ENCODE data around the gene CBFA2T3.

Gene CBFA2T3

DNA sequence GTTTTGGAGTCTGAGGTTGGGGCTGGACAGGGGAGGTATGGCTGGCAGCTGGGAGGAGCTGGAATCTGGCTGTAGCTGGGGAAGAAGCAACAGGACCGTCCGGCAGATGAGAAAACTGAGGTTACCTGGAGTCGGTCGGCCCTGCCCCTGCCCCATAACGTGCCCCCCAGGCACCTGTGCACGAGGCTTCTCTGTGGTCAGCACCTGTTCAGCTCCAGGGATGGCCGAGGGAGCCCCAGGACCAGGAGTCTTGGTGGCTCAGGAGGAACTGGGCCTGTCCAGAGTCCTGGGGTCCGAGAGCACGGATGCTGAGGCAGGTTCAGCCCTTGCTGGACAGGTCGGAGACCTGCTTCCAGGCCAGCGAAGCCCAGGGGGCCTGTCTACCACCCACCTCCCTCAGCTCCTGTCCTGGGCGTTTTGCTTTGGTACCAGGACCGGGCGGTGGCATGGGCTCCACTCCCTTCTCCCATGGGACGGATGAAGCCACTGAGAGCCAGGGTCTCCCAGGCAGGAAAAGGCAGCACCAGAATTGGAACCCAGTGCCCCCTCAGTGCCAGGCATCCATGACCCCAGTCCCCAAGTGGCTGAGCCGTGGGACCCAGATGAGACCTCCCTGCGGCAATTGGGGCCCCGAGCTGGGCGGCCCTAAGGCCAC, 17.1 kb upstream of the CBFA2T3 start:
- Histone ChIP-seq H3K36me3 (ENCODE audit: insufficient read depth, low read length) (no peaks in the 10 kb centered on the region), H3K9me3 (ENCODE audit: insufficient read depth, low read length, severe bottlenecking) (peaks cover 17% of the 10 kb centered on the region), H3K4me1 (ENCODE audit: insufficient read depth, low read length) (peaks cover 19% of the 10 kb centered on the region), H3K4me2 (ENCODE audit: insufficient read depth, low read length) (no peak overlapping the region), H3K27me3 (ENCODE audit: insufficient read depth, low read length, poor library complexity) (no peaks in the 10 kb centered on the region), H3K4me3 (ENCODE audit: low read depth in 1 of 2, low read length in 2 of 2) (no peak overlapping the region), H3K27ac (ENCODE audit: low read length) (peak overlapping the region; percentile 66), H3K79me2 (ENCODE audit: insufficient read depth, low read length) (no peaks in the 10 kb centered on the region), H2AFZ (ENCODE audit: low read depth, low read length) (no peak overlapping the region), H3K9ac (ENCODE audit: low read depth, low read length) (no peak overlapping the region), H4K20me1 (ENCODE audit: insufficient read depth, low read length) (no peaks in the 10 kb centered on the region)
- TF ChIP-seq, protein P1, sequence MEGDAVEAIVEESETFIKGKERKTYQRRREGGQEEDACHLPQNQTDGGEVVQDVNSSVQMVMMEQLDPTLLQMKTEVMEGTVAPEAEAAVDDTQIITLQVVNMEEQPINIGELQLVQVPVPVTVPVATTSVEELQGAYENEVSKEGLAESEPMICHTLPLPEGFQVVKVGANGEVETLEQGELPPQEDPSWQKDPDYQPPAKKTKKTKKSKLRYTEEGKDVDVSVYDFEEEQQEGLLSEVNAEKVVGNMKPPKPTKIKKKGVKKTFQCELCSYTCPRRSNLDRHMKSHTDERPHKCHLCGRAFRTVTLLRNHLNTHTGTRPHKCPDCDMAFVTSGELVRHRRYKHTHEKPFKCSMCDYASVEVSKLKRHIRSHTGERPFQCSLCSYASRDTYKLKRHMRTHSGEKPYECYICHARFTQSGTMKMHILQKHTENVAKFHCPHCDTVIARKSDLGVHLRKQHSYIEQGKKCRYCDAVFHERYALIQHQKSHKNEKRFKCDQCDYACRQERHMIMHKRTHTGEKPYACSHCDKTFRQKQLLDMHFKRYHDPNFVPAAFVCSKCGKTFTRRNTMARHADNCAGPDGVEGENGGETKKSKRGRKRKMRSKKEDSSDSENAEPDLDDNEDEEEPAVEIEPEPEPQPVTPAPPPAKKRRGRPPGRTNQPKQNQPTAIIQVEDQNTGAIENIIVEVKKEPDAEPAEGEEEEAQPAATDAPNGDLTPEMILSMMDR (IDR thresholded peaks at IDR 0.05; ENCODE audit: borderline replicate concordance, extremely low read depth, low read length, poor library complexity, severe bottlenecking), result no peak
- no peak for TF ChIP-seq EZH2 (IDR thresholded peaks at IDR 0.05; ENCODE audit: borderline replicate concordance, low read depth, low read length, severe bottlenecking)
- DNase-seq (no peak), ATAC-seq (ENCODE audit: insufficient read depth, low read depth) (no peak)

DNA sequence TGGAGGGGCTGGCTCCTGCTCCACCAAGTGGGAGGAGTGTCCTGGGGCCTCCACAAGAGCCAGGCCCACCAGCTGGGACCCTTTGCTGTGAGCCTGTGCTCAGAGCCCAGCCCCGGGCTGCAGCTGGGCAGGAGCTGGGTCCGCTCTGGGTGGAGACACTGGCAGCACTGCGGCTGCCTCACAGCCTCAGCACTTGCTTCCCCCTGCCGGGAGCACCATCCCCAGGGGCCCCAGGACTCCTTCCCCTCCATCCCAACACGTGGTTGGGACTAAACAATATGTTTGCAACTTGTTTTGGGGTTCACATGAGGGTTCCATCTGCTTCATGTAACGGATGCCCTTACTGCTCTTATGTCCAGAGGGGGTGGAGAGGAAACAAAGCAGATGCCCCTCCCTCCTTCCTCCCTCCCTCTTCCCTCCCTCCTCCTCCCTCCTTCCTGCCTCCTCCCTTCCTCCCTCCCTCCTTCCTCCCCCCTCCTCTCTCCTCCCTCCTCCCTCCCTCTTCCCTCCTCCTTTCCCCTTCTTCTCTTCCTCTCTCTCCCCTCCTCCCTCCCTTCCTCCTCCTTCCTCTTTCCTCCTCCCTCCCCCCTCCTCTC, 16.3 kb upstream of the CBFA2T3 start:
- H3K9me3 ChIP-seq (ENCODE audit: insufficient read depth, low read length, severe bottlenecking), result peaks cover 16% of the 10 kb centered on the region
- peak; percentile 86 for ATAC-seq (ENCODE audit: insufficient read depth, low read depth)
- no peaks in the 10 kb centered on the region for H4K20me1 ChIP-seq (ENCODE audit: insufficient read depth, low read length)
- no peaks in the 10 kb centered on the region for H3K79me2 ChIP-seq (ENCODE audit: insufficient read depth, low read length)
- no peak overlapping the region for H3K4me3 ChIP-seq (ENCODE audit: low read depth in 1 of 2, low read length in 2 of 2)
- 0 out of 2 replicates have a peak overlapping the region, but pooled peaks have one; percentile 9 for H3K9ac ChIP-seq (ENCODE audit: low read depth, low read length)
- peaks cover 19% of the 10 kb centered on the region for H3K4me1 ChIP-seq (ENCODE audit: insufficient read depth, low read length)
- peak; percentile 68 for DNase-seq
- H3K27ac ChIP-seq (ENCODE audit: low read length), result peak overlapping the region; percentile 46
- no peak for TF ChIP-seq EZH2 (IDR thresholded peaks at IDR 0.05; ENCODE audit: borderline replicate concordance, low read depth, low read length, severe bottlenecking)
- TF ChIP-seq, protein P1 (IDR thresholded peaks at IDR 0.05; ENCODE audit: borderline replicate concordance, extremely low read depth, low read length, poor library complexity, severe bottlenecking), result no peak
- H2AFZ ChIP-seq (ENCODE audit: low read depth, low read length), result peak overlapping the region; percentile 60
- no peak overlapping the region for H3K4me2 ChIP-seq (ENCODE audit: insufficient read depth, low read length)
- H3K27me3 ChIP-seq (ENCODE audit: insufficient read depth, low read length, poor library complexity), result no peaks in the 10 kb centered on the region
- H3K36me3 ChIP-seq (ENCODE audit: insufficient read depth, low read length), result no peaks in the 10 kb centered on the region

DNA sequence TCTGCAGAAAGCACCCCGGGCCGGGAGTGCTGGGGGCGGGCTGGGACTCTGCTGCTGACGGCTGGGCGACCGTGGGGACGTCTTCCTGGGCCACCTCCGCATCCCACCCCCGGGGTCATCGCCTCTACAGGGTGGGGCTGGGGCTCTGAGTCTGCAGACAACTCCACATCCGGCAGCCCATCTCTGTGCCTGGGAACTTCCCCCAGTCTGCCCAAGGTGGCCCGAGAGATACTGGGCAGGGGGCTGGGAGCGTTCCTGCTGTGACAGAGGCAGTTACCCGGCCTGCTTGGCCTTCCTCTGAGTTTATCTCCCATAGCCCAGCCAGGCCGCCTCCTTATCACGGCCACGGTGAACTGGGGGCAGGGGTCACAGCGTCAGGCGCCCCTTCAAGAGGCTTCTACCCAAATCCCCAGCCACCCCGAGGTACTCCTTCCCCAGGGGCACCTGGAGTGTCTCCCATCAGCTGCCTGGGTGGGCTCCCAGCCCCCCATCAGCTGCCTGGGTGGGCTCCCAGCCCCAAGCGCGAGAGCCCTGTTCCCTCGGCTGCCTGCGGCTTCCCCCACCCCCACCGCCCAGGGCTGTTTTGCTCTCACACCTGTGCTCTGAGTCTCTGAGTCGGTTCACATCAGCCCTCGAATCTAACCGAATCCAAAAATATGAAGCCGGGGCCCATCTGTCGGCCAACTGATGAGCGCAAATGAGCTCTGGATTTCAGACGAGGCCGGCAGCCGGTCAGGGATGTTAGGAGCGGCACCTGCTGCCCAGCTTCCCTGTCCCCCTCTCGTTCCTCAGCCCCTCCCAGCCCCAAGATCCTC, 15.6 kb upstream of the CBFA2T3 start:
- no peak overlapping the region for H3K4me3 ChIP-seq (ENCODE audit: low read depth in 1 of 2, low read length in 2 of 2)
- DNase-seq (peak; percentile 79), ATAC-seq (ENCODE audit: insufficient read depth, low read depth) (peak; percentile 78)
- H4K20me1 ChIP-seq (ENCODE audit: insufficient read depth, low read length), result no peaks in the 10 kb centered on the region
- TF ChIP-seq EZH2 (IDR thresholded peaks at IDR 0.05; ENCODE audit: borderline replicate concordance, low read depth, low read length, severe bottlenecking), result no peak
- TF ChIP-seq, protein P1 (IDR thresholded peaks at IDR 0.05; ENCODE audit: borderline replicate concordance, extremely low read depth, low read length, poor library complexity, severe bottlenecking), result no peak
- no peaks in the 10 kb centered on the region for H3K36me3 ChIP-seq (ENCODE audit: insufficient read depth, low read length)
- H3K79me2 ChIP-seq (ENCODE audit: insufficient read depth, low read length), result no peaks in the 10 kb centered on the region
- H3K27ac ChIP-seq (ENCODE audit: low read length), result peak overlapping the region; percentile 46
- H3K9ac ChIP-seq (ENCODE audit: low read depth, low read length), result 0 out of 2 replicates have a peak overlapping the region, but pooled peaks have one; percentile 9
- H3K27me3 ChIP-seq (ENCODE audit: insufficient read depth, low read length, poor library complexity), result no peaks in the 10 kb centered on the region
- peaks cover 19% of the 10 kb centered on the region for H3K4me1 ChIP-seq (ENCODE audit: insufficient read depth, low read length)
- H3K9me3 ChIP-seq (ENCODE audit: insufficient read depth, low read length, severe bottlenecking), result peaks cover 9% of the 10 kb centered on the region
- no peak overlapping the region for H3K4me2 ChIP-seq (ENCODE audit: insufficient read depth, low read length)
- peak overlapping the region; percentile 60 for H2AFZ ChIP-seq (ENCODE audit: low read depth, low read length)

Data from DND-41 (cell line).